NCI-H1694 (cell line): ENCODE results near the gene AURKAIP1.
"Not testable (repeated sequence)": the region's sequence is repeated elsewhere in the genome, so short reads cannot be mapped to it uniquely, and the experiment has no call there.

ENCODE experiments used
- DNase-seq: peaks from one replicate; lab custom pipeline; 2025; lab: John Stamatoyannopoulos, UW

Gene AURKAIP1

DNA sequence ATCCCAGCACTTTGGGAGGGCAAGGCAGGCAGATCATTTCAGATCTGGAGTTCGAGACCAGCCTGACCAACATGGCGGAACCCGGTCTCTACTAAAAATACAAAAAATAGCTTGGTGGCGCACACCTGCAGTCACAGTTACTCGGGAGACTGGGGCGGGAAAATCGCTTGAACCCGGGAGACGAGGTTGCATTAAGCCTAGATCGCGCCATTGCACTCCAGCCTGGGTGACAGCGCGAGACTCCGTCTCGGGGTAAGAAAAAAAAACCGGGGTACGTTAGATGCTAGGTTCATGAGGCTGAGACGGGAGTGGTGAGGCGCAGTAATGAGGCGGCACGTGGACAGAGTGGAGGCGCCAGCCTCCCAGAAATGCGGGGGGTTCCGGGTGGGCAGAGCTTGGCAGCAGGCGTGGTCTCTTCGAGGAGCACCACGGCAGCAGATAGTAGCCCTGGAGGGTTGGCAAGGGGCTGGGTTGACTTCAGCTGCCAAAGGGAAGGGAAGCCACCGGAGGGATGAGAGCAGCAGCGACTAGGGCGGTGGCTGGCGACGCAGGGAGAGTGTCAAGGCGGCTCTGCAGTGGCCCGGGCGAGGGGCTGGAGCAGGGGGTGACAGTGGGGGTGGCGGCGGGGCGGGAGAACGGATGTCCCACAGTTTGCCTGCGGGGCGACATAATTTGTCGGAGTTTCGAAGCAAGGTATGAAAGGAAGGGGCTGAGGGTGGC is 31.3 kb upstream of the AURKAIP1 start:
- no peak for DNase-seq

DNA sequence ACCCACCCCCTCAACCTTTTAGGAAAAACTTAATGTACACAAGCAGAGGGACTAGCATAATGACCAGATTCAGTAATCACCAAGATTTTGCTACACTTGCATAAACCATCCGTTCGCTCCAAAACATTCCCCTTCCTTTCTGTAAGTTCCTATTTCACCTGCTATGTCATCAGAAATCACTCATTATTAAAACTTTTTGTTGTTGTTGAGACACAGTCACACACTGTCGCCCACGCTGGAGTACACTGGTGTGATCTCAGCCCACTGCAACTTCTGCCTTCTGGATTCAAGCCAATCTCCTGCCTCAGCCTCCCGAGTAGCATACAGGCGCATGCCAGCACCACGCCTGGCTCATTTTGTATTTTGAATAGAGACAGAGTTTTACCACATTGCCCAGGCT is 28.6 kb upstream of the AURKAIP1 start:
- no peak for DNase-seq

GRCh38 chr1:1402901-1403392 is 27.9 kb upstream of the AURKAIP1 start:
- not testable (repeated sequence) for DNase-seq

DNA sequence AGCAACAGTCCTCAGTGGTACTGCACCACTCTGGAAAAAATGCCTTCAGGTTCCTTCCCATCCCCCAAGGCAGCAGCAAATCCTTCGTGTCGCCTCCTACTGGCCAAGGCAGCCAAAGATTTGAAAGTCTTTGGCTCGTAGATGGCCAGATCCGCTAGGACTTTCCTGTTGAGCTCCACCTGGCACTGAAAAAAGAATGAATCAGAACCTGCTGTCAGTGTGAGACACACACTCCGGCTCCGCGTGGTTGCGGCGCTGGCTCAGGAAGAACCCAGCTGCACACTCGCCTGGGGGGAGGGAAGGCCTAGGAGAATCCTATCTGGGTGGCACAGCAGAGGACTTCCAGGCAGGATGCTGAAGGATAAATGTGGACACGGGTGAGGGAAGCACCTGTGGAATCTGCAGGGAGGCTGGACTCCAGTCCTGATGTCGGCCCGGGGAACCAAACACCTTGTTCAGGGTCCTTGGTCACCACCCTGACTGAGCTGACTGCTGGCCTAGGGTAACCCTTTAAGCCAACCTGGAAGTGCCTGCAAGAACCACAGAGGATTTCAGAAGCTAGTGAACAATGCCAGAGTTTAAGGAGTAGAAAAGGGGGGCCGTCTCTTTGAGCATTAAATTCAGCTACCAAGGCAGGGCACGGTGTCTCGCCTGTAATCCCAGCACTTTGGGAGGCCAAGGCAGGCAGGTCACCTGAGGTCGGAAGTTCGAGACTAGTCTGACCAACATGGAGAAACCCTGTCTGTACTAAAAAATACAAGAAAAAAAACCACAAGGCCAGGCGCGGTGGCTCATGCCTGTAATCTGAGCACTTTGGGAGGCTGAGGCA is 27.3 kb upstream of the AURKAIP1 start:
- no peak for DNase-seq

DNA sequence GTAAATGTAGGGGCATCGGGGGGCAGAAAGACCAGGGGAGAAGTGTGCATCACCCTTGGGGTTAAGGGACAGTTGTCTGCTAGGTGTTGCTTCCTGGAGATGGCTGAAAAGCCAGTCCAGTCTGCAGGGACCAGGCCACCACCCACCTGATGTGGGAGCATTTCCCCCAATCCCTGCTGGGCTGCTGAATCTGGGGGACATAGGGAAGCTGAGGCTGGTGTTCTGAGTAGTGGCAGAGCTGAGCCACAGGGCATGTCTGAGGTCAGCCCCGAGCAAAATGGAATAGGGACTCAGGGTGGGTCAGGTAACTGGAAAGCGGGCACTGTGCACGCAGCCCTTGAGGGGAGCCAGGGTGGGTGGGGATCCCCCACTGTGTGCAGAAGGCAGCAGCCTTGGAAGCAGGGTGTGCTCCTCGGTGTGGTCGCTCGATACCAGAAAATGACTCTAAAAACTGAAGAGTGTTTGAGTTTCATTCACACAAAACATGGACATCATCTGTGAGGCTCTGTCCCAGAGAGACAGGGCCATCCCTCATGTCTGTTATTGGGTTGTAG is 26.5 kb upstream of the AURKAIP1 start:
- no peak for DNase-seq

DNA sequence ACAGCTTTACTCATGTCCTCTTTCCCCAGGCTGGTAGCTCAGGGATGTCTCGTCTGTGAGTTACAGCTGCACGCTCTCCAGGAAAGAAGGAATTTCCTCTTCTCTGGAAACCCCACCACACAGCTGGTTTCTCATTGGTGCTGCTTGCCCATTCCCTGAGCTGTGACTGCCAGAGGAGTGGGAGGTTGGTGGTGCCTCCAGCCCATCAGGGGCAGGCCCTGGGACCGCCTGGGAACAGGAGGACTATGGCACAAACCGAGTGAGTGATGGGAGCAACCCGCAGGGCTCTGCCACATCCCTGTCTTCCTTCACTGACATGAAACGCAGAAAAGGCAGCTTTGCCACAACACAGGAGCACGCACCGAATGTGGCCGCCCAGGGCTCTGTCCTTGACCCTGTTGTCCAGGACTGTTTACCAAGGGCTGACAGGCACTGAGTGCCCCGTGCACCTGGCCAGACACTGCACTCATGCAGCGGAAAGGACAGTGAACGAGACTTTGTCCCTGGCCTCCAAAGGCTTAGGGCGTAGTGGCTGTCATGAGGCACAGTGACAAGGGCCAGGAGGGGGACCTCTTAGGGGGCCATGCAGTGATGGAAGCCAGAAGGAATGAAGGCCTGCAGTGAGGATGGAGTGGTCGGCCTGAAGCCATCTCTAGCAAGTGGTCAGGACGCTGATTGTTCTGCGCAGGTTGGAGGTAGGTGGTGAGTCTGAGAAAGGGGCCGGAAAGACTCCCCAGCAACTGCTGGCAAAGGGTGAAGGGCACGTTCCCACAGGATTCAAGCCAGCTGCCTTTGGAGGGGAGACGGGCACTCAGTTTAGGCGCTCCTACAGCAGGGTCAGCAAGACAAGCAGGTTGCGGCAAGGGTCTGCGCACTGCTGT is 25.8 kb upstream of the AURKAIP1 start:
- no peak for DNase-seq

- DNase-seq = no peak
Observed at GRCh38 chr1:1399872-1400575, 25.0 kb upstream of the AURKAIP1 start.

- DNase-seq = peak; percentile 80
Observed at GRCh38 chr1:1399187-1399871, 24.3 kb upstream of the AURKAIP1 start, which contains the start of gene CCNL2. Gene CCNL2 (minus strand): TSS chr1:1399335. CDS start chr1:1399306, 29 bp downstream.

- DNase-seq = no peak
Observed at GRCh38 chr1:1398677-1399186, 23.7 kb upstream of the AURKAIP1 start.

DNA sequence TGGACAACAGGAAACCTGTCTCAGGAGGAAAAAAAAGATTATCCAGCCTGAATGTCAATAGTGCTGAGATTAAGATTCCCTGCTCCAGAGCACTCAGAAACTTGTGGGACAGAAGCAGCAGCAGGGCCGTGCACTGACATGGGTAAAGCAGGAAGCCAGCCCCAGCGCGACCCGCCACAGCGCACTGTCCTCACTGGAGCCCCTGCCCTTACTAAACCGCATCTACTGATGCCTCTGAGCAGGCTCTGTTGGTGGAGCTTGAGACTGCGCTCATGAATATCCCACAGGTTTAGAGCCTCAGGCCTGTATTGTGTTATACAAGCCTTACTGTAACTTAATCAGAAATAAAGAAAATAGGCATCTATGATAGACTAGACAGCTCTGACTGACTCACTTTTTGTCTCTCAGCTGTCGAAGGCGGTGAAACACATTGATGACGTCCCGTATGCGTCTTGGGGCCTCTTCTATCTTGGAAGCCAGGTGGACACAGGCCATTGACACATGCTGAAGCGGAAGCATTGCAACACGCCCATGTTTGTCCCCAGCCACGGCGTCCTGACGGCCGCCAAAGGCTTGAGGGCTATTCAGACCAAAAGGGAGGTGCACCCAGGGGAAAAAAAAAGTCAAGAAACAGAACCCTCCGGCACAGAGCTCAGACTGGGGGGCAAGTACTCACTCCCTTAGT is 23.0 kb upstream of the AURKAIP1 start:
- DNase-seq = no peak

- DNase-seq = no peak
Observed at GRCh38 chr1:1395166-1395565, 20.2 kb upstream of the AURKAIP1 start.

- no peak for DNase-seq
Observed at GRCh38 chr1:1394116-1394515, 19.1 kb upstream of the AURKAIP1 start.

- DNase-seq = no peak
Observed at GRCh38 chr1:1393428-1393827, 18.4 kb upstream of the AURKAIP1 start.

GRCh38 chr1:1393014-1393413 is 18.0 kb upstream of the AURKAIP1 start:
- DNase-seq = no peak

DNA sequence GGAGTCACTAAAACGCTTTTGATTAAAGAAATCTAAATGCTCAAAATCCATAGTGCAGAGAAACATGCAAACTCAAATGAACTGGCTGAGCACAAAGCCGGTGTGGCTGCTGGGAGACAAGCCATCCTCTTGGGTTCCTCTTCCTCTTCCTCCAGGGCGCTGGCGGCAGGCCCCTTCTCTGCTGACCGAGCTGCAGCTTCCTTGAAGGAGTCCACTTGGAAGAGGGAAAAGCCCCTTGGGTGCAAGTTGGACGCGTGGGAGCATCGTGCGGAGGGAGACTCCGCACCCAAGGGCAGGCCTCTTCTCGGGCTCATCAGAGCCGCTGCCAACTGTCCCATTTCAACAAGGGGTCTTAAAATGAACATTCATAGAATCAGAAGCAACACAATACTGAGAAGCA is 16.2 kb upstream of the AURKAIP1 start:
- DNase-seq = no peak

- DNase-seq = no peak
Observed at GRCh38 chr1:1390675-1391074, 15.7 kb upstream of the AURKAIP1 start.

GRCh38 chr1:1388078-1388472 is 13.1 kb upstream of the AURKAIP1 start:
- DNase-seq = no peak

GRCh38 chr1:1387098-1388077 is 12.4 kb upstream of the AURKAIP1 start:
- DNase-seq = no peak

DNA sequence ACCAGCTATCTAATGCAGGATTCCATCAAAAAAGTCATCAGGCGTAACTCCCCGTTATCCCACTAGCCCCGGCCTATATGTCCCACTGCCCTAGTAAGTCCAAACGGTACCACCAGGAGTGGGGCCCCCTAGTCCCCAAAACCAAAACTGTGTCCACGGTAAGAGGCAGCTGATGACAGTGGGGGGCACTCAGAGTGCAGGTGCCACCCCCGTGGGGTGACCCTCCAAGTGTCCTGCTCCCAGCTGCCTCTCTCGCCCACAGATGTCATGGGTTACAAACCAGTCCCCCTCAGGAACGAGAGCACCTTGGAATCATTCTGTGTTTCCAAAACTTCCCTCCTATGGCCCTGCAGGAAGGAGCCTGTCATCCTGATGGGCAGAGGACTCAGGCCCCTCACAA is 10.9 kb upstream of the AURKAIP1 start:
- no peak for DNase-seq
